Fibroblast of skin of left quadriceps (primary cell): ENCODE results near the gene CYP2C19.
"Not testable (repeated sequence)": the region's sequence is repeated elsewhere in the genome, so short reads cannot be mapped to it uniquely, and the experiment has no call there.

ENCODE experiments used
- DNase-seq, 2 experiments: peaks; one replicate each; pipeline ENCODE4 v3.0.0-alpha.2; 2013; ENCODE audit warnings: low read depth in 2 of 2

The CYP2C19 gene

GRCh38 chr10:94762393-94762792 lies at the start of gene CYP2C19:
TSS of gene CYP2C19 (plus strand) at chr10:94762681. CDS start at chr10:94762706, 25 bp downstream.
- DNase-seq: no peak

DNA sequence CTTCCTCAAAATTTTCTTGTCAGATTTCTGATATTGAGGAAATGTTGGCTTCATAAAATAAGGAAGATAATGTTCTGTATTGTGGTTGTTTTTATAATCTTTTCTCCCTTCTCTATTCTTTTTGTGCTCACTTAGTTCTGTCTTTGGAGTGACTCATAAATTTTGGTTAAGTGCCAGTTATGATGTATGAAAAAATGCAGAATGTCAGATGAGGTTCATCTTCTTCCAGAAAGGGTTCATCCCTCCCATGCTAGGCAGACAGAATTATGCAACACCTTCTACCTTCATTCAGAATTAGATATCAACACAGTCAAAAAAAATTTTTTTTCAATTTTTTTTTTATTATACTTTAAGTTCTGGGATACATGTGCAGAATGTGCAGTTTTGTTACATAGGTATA lies 36.6 kb upstream of the CYP2C19 start:
- DNase-seq: no peak

DNA sequence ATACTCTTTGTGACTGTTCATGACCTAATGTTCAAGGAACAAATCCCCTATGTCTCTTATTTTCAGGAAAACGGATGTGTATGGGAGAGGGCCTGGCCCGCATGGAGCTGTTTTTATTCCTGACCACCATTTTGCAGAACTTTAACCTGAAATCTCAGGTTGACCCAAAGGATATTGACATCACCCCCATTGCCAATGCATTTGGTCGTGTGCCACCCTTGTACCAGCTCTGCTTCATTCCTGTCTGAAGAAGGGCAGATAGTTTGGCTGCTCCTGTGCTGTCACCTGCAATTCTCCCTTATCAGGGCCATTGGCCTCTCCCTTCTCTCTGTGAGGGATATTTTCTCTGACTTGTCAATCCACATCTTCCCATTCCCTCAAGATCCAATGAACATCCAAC lies 27.3 kb upstream of the CYP2C19 start:
- DNase-seq: no peak

DNA sequence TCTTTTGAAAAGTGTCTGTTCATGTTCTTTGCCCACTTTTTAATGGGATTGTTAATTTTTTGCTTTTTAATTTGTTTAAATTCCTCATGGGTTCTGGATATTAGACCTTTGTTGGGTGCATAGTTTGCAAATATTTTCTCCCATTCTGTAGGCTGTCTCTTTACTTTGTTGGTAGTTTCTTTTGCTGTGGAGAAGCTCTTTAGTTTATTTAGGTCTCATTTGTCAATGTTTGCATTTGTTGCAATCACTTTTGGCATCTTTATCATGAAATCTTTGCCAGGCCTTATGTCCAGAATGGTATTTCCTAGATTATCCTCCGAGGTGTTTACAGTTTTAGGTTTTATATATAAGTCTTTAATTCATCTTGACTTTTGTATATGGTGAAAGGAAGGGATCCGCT lies 23.9 kb upstream of the CYP2C19 start:
- no peak for DNase-seq

- no peak for DNase-seq
Observed at GRCh38 chr10:94747137-94747536, 15.3 kb upstream of the CYP2C19 start.

DNA sequence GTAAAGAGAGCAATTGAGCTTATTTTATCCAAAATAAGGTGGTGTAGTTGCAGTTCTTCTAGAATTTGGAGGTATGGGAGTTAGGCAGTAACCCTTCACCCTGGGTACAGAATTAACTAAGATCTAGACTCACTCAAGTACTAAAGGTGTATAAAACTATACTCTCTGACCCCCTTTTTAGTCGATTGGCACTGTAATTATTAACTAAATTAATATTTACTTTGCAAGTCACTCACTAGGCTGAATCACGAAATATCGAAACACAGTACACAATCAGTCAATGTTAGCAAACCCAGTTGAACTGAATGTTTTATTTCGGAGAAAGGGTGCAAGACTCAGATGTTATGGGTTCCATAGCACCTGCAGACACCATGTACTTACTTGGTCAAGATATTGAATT lies 14.6 kb upstream of the CYP2C19 start:
- no peak for DNase-seq

- DNase-seq: no peak
Observed at GRCh38 chr10:94757916-94758315, 4.6 kb upstream of the CYP2C19 start.

DNA sequence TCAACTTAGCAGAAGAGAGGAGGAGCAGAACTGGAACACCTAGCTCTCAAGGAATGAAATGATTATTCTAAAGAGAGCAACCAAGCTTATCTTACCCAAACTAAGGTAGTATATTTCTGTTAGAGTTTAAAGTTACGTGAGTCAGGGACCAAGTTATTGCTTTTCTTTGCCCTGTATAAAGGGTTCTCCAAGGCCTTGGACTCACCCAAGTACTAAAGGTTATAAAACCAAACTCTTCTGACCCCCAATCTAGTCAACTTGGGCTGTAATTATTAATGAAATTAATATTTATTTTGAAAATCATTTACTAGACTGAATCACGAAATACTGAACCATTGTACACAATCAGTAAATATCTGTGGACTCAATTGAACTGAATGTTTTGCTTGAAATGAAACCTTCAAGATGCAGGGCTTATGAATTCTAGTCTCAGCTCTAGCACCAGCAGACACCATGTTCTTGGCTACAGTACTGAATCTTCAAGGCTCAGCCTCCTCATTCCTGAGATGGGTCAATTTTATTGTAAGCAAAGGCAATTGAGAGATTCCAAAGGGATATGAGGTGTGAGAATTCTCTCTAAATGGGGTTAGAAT lies 1.8 kb upstream of the CYP2C19 start:
- DNase-seq: no peak

- not testable (repeated sequence) for DNase-seq
Observed at GRCh38 chr10:94775425-94775824, 12.9 kb downstream of the CYP2C19 start.

GRCh38 chr10:94777886-94778458 lies 15.5 kb downstream of the CYP2C19 start:
- DNase-seq: no peak

DNA sequence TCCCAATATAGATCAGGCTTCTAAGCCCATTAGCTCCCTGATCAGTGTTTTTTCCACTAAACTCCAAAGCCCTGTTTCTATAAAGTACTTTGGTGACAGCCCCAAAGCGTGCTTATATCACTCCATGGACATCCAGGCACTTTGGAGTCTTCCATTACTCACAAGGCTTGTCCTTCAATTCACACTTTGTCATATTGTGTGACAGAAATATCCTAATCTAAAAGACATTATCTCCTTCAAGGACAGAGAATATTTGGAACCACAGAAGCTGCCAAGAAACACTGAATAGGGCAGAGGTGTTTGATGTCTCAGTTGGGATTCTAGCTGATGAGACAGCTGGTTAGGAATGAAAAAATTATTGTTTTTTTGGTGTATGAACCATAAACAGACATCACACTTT lies 18.4 kb downstream of the CYP2C19 start:
- DNase-seq: no peak

GRCh38 chr10:94784256-94784655 lies 21.8 kb downstream of the CYP2C19 start:
- no peak for DNase-seq

- no peak for DNase-seq
Observed at GRCh38 chr10:94785211-94785610, 22.7 kb downstream of the CYP2C19 start.

DNA sequence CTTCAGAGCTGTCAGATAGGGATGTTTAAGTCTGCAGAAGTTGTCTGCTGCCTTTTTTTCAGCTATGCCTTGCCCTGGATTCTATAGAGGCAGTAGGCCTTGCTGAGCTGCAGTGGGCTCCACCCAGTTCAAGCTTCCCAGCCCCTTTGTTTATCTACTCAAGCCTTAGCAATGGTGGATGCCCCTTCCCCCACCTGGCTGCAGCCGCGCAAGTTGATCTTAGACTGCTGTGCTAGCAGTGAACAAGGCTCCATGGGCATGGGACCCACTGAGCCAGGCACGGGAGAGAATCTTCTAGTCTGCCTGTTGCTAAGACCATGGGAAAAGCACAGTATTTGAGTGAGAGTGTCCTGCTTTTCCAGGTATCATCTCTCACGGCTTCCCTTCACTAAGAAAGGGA lies 38.1 kb downstream of the CYP2C19 start:
- DNase-seq: not testable (repeated sequence)

GRCh38 chr10:94803307-94803706 lies 40.8 kb downstream of the CYP2C19 start:
- DNase-seq: no peak

- DNase-seq: not testable (repeated sequence)
Observed at GRCh38 chr10:94830025-94830424, 67.5 kb downstream of the CYP2C19 start.

DNA sequence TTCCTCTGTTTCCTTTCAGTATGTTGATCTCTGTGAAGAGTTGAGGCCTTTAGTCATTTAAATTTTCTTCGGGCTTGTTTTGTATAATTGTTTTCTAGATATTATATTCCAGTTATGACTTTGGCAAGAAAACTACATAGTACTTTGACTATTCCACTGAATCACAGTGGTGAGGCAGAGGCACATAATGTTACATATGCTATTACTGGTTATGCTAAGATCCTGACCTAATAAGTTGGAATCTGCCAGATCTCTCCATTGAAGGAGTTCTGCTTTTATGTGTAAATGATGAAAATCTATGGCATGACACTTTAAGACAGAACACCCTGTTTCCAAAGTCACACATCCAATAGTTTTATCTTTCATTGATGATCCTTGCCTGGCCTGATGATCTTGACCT lies 83.7 kb downstream of the CYP2C19 start:
- DNase-seq: no peak

GRCh38 chr10:94850766-94851165 lies 88.3 kb downstream of the CYP2C19 start:
- no peak for DNase-seq

DNA sequence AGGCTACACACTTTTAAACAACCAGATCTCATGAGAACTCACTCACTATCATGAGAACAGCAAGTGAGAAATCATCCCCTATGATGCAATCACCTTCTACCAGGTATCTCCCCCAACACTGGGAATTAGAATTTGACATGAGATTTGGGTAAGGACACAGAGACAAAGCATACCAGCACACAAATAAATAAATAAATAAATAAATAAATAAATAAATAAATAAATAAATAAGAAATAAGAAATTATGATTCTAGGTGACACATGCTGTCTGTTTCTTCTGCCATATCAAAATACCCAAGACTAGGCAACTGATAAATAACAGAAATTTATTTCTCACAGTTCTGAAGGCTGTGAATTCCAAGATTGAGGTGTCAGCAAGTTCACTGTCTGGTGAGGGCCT lies 88.8 kb downstream of the CYP2C19 start:
- DNase-seq: no peak

DNA sequence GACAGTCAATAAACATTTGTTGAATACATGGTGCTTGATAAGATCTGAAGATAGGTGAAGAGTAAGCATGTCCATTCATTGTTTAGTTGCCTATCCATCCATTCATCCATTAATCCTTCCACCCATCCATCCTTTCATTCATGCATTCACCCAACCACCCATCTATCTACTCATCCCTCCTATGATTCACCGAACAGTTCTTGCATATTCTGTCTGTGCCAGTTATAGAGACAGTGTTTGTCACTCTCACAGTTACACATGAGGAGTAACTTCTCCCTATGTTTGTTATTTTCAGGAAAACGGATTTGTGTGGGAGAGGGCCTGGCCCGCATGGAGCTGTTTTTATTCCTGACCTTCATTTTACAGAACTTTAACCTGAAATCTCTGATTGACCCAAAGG lies 90.0 kb downstream of the CYP2C19 start:
- no peak for DNase-seq

DNA sequence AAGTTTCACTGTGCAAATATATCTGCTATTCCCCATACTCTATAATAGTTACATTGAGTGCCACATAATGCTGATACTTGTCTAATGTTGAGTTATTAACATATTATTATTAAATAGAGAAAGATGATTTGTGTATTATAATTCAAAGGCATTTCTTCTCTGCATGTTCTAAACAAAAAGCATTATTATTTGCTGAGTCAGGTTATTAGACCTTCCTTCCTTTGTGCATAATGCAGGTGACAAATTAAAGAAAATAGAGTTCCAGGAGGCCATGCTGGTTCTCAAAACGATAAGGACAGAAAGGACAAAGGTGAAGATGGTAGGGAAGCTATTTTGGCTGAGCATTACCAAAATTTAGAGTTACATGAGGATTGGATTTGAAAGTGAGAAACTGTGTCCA lies 90.6 kb downstream of the CYP2C19 start:
- DNase-seq: no peak

DNA sequence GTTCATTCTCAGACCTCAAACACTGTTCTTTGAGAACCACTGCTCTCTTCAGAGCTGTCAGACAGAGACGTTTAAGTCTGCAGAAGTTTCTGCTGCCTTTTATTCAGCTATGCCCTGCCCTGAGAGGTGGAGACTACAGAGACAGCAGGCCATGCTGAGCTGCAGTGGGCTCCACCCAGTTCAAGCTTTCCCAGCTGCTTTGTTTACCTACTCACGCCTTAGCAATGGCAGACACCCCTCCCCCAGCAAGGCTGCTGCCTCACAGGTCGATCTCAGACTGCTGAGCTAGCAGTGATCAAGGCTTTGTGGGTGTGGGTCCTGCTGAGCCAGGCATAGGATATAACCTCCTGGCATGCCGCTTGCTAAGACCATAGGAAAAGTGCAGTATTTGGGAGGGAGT lies 95.5 kb downstream of the CYP2C19 start:
- no peak for DNase-seq

- DNase-seq: no peak
Observed at GRCh38 chr10:94859086-94859485, 96.6 kb downstream of the CYP2C19 start.

GRCh38 chr10:94878649-94879048 lies 116.2 kb downstream of the CYP2C19 start:
- DNase-seq: no peak
